ENCODE results near the gene ARHGAP25.

ARHGAP25 gene

GRCh38 chr2:68832233-68832869 is 97.7 kb downstream of the ARHGAP25 start:
- DNase-seq (ENCODE audit: low read depth), result no peak

GRCh38 chr2:68833162-68833561 is 98.6 kb downstream of the ARHGAP25 start:
- DNase-seq (ENCODE audit: low read depth), result no peak

- no peak for DNase-seq (ENCODE audit: low read depth)
Observed at GRCh38 chr2:68834737-68835376, 100.2 kb downstream of the ARHGAP25 start.

DNA sequence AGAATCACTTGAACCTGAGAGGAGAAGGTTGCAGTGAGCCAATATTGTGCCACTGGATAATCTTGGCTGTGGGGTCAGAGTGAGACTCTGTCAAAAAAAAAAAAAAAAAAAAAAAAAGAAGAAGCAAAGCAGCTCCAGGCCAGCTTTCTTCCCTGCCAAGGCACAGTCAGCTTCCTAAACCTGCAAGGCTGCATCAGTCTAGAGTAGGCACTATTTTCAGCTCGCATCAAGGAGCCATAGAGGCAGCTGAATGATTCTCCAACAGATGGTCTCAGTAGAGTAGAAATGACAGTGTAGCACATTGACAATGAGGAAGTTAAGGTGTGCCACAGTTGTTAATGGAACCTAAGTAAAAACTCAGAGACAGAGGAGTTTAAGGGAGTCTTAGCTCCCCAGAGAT is 101.0 kb downstream of the ARHGAP25 start:
- DNase-seq (ENCODE audit: low read depth), result no peak

DNA sequence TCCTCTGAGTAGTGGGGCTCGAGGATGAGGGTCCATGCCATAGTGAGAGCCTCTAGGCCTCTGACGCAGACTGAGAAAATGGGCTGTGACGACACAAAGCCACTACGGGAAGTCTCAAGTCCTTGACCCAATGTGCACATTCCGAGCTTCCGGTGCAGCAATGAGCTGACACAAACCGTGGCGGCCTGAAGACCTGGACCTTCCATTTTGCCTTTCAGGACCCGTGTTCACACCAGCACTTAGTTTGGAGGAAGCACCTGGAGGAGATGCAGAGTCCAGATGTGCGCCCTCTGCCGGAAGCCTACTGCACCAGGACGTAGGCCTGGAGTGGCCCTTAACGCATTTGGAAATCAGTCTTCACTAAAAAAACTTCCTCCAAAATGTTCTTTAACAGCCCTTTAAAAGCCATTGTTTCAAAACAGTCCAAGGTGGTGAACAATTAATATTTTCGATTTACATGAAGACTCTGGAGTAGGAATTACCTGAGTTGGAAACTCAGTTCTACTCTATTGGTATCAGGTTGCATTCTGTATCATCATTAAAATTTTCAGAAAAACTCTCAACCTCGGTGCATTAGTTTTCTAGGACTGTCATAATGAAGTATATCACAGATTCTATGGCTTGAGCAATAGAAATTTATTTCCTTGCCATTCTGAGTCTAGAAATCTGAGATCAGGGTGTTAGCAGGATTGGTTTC is 102.7 kb downstream of the ARHGAP25 start:
- no peak for DNase-seq (ENCODE audit: low read depth)

DNA sequence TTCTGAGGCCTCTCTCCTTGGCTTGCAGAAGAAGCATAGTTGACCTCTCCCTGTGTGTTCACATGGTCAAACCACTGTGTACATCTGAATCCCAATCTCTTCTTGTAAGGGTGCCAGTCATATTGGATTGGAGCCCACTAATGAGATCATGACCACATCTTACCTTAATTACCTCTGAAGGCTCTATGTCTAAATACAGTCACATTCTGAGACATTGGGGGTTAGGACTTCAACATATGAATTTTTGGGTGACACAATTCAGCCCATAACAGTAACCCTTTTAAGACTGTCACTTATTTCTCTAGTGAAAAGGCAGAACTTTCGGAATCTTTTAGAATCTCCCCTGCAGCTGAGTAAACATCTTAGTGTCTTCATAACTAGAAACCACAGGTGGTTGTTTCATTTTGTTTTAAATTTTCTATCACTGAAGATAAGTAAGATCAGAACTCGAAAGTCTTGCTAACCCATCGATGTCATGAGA is 103.3 kb downstream of the ARHGAP25 start:
- no peak for DNase-seq (ENCODE audit: low read depth)

GRCh38 chr2:68838641-68839040 is 104.0 kb downstream of the ARHGAP25 start:
- no peak for DNase-seq (ENCODE audit: low read depth)

- DNase-seq (ENCODE audit: low read depth), result no peak
Observed at GRCh38 chr2:68839260-68839833, 104.7 kb downstream of the ARHGAP25 start.

DNA sequence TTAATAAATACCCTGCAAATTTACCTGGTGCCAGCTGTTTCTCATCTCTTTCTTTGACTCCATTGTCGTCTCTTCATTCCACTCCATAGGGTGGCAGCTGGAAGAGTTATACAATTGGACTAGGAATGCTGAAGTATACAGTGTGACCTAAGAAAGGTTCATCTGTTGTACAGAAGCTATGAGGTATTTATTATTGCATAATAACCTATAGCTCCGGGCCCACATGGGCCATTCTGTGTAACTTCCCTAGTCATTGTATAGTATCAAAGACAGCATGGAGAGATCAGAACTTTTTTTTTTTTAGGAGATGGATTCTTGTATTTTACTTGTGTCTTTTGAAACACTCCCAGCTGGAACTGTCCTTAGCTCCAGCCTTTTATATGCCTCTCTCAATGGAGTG is 110.4 kb downstream of the ARHGAP25 start:
- DNase-seq (ENCODE audit: low read depth), result no peak

DNA sequence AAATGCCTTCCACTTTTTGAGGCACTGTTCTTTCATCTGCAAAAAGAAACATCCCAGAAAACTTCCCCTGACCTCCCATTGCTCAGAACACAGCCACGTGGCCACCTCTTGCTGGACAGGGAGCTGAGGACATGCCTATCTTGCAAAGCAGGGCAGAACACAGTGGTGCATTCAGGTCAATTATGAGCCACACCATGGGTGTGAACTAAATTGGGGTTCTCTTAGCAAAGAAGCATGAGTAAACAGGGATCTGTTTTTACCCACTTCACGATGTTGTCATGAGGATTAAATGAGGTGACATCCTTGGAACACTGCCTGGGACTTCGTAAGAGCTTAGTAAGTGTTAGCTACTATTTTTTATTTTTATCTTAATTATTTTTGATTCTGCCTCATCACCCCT is 111.5 kb downstream of the ARHGAP25 start:
- DNase-seq (ENCODE audit: low read depth), result no peak

DNA sequence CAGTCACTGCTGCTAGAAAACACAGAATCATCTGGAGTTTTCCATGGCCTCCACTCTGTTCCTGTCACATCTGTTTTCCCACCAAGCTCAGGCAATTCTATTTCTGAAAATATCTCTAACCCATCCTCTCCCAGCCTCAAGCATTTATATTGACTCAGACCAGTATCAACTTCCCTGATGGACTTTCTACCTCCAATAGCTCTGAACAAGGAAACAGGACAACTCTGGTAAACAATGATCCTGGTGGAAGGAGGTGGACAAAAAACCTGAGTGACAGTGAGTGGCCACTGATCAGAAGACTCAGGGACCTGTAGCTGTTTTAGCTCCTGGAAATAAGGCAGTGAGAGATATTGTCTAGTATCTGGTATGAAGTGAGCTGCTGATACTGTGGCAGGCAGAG is 113.1 kb downstream of the ARHGAP25 start:
- DNase-seq (ENCODE audit: low read depth), result no peak

GRCh38 chr2:68849579-68850030 is 115.0 kb downstream of the ARHGAP25 start:
- DNase-seq (ENCODE audit: low read depth), result no peak

DNA sequence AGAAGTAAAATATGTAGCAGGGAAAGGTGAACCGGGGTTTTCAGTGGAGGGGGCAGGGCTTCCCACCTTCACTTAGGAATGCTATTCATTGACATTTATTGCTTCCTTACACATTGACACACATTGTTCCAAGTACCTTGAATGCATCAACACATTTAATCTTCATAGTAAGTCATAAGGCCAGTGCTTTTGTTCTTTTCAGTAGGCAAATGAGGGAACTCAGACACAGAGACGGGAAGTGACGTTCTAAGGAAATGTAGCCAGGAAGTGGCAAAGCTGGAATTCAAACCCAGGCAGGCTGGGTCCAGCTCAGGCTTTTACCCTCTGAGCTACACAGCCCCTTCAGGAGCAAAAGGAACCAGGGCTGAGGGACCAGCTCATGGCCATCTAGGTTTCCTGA is 115.9 kb downstream of the ARHGAP25 start:
- DNase-seq (ENCODE audit: low read depth), result no peak

DNA sequence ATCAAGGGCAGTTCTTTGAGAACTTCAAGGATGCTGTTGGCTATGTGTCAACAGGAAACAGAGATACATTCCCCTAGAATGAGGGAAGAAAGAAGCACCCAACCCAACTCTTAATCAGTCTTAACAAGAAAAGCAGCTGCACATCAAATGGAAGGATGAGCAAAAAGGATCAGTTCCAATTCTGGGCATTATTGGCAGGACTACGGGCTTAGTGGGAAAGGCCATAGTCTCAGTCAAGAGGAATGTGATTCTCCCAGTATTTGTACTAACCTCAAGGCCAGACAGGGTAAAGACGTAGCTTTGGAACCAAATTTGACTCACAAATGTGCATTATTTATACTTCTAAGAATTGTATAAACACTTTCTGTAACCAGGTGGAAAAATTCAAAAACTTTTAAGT is 118.4 kb downstream of the ARHGAP25 start:
- no peak for DNase-seq (ENCODE audit: low read depth)

GRCh38 chr2:68853915-68854314 is 119.3 kb downstream of the ARHGAP25 start:
- no peak for DNase-seq (ENCODE audit: low read depth)

DNA sequence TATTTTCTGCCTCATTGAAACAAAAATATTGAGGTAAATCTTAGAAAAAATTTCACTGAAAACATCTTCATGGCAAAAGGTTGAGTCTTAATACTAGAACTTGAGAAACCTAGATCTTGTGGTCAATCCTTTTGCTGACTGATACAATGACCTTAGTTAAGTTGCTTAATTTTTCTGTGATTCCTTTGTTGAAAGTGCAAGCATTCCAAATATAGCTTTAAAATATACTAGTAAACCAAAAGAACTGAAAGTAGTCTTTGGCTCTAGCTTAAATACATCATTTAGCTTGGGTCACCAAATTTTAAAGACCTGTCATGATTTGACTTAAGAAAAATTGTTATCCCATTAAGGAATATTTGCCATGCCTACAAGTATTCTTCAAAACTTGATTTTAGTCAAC is 119.9 kb downstream of the ARHGAP25 start:
- no peak for DNase-seq (ENCODE audit: low read depth)

- no peak for DNase-seq (ENCODE audit: low read depth)
Observed at GRCh38 chr2:68855550-68855949, 120.9 kb downstream of the ARHGAP25 start.

GRCh38 chr2:68857202-68857845 is 122.7 kb downstream of the ARHGAP25 start:
- no peak for DNase-seq (ENCODE audit: low read depth)

DNA sequence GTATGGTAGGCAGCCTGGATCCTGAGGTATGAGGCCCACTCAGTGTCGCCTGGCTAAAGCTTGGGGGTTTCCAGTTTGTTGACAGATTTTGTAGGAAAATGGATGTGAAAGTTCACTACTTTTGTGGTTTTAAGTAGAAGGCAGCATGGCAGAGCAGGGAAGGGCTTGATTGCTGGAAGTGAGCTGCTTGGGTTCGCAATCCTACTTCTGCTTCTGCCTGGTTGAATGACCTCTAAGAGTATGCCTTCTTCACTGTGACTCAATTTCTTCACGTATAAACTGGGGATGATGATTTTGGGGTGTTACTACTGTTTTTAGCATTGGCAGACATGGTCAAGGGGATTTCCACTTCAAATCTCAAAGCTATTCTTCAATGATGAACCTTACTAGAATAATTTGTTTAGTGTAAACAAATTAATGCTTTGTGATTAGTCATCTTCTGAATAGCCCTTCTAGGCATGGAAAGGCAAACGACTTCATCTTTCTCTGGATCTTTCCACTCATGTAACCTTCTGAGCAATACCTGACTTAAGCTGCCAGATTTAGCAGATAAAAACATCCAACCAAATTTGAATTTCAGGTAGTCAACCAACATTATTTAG is 123.3 kb downstream of the ARHGAP25 start:
- no peak for DNase-seq (ENCODE audit: low read depth)

- no peak for DNase-seq (ENCODE audit: low read depth)
Observed at GRCh38 chr2:68860111-68860510, 125.5 kb downstream of the ARHGAP25 start.

- DNase-seq (ENCODE audit: low read depth), result no peak
Observed at GRCh38 chr2:68861330-68861729, 126.7 kb downstream of the ARHGAP25 start.

DNA sequence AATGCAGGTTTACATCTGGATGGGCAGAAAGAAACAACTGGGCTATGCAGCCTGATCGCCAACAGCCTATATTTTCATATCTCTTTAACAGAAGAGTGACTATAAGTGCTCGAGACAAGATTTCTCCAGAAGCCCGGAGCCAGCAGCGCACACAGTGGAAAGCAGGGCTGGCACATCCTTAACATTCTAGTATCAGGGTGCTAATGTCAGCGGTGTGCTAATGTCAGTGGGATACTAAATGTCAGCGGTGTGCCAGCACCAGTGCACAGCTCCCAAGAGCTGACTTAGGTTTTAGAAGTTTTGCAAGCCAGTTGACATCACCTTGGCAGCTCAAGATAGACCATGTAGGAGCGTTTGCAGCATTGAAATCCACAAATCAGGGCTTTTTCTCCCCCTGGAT is 128.3 kb downstream of the ARHGAP25 start:
- DNase-seq (ENCODE audit: low read depth), result no peak

All from GM04503 (cell line).